ENCODE measurements around the gene PRB4.
"Not testable (repeated sequence)": the region's sequence is repeated elsewhere in the genome, so short reads cannot be mapped to it uniquely, and the experiment has no call there.

The PRB4 gene

GRCh38 chr12:11310336-11310735 lies at the start of gene PRB4:
Gene PRB4, minus strand, starts transcription at chr12:11310436. Its CDS starts 38 bp downstream, at chr12:11310398.
- TF ChIP-seq EZH2 (IDR thresholded peaks at IDR 0.05; ENCODE audit: borderline replicate concordance, low read length) = no peak
- no peak for TF ChIP-seq CTCF (IDR thresholded peaks at IDR 0.05; ENCODE audit: low read length)
- Histone ChIP-seq H3K4me2 (ENCODE audit: low read length) (no peak within 1 kb of the TSS), H2AFZ (ENCODE audit: low read length) (no peak within 1 kb of the TSS), H3K27ac (ENCODE audit: low read depth, low read length, poor library complexity, severe bottlenecking) (no peak within 1 kb of the TSS), H3K27me3 (ENCODE audit: insufficient read depth, low read length) (no peaks in the 10 kb centered on the region), H3K9me2 (ENCODE audit: low read depth, low read length) (no peaks in the 10 kb centered on the region), H3F3A (ENCODE audit: insufficient read depth, low read length) (no peaks in the 10 kb centered on the region), H3K36me3 (ENCODE audit: insufficient read depth, low read length) (no peaks in the 10 kb centered on the region), H3K9ac (ENCODE audit: low read length) (no peak within 1 kb of the TSS), H3K9me3 (ENCODE audit: low read length) (no peaks in the 10 kb centered on the region), H3K79me2 (ENCODE audit: insufficient read depth, low read length) (no peaks in the 10 kb centered on the region), H4K20me1 (ENCODE audit: insufficient read depth, low read length) (no peaks in the 10 kb centered on the region), H3K4me1 (ENCODE audit: insufficient read depth, low read length, severe bottlenecking) (no peaks in the 10 kb centered on the region), H3K4me3 (ENCODE audit: low read depth, low read length, poor library complexity, severe bottlenecking) (no peak within 1 kb of the TSS)

DNA sequence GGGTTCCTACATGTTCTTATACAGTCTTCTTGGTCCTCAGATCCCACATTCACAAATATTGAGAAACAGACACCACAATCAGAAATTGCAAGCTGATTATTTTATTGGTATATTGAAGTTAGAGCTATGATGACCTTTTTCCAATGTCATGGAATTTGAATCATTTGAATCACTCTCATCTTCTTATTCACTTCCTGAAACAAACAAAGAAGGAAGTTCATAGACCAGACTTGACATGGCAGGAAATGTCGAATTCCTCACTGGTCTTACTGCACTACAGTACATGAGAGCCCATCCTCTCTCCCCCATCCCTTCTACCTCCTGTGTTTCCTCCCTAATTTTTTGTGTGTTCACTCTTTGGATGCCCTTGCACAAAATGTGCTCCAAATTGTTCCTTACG lies 41.5 kb upstream of the PRB4 start:
- not testable (repeated sequence) for H3K4me3 ChIP-seq (ENCODE audit: low read depth, low read length, poor library complexity, severe bottlenecking); H4K20me1 ChIP-seq (ENCODE audit: insufficient read depth, low read length); H3K79me2 ChIP-seq (ENCODE audit: insufficient read depth, low read length); H3K9ac ChIP-seq (ENCODE audit: low read length); H3K4me2 ChIP-seq (ENCODE audit: low read length); H3F3A ChIP-seq (ENCODE audit: insufficient read depth, low read length); H3K36me3 ChIP-seq (ENCODE audit: insufficient read depth, low read length); H3K9me2 ChIP-seq (ENCODE audit: low read depth, low read length); H2AFZ ChIP-seq (ENCODE audit: low read length); H3K4me1 ChIP-seq (ENCODE audit: insufficient read depth, low read length, severe bottlenecking); H3K27me3 ChIP-seq (ENCODE audit: insufficient read depth, low read length); H3K9me3 ChIP-seq (ENCODE audit: low read length); H3K27ac ChIP-seq (ENCODE audit: low read depth, low read length, poor library complexity, severe bottlenecking)

DNA sequence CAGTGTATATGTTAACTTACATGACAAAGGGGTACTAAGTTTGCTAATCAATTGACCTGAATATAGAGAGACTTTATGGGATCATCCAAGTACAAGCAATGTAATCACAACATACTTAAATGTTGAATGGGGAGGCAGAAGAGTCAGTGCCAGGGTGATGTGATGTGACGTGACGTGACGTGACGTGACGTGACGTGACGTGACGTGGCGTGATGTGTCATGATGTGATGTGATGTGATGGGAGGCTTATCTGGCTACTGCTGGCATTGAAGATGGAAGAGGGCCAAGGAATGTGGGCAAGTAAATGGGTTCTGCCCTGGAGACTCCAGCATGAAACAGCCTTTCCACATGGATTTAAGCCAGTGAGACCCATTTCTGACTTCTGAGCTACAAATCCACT lies 38.2 kb upstream of the PRB4 start:
- Histone ChIP-seq H3K4me1 (ENCODE audit: insufficient read depth, low read length, severe bottlenecking) (no peaks in the 10 kb centered on the region), H3K9me2 (ENCODE audit: low read depth, low read length) (no peaks in the 10 kb centered on the region), H3K4me3 (ENCODE audit: low read depth, low read length, poor library complexity, severe bottlenecking) (no peak overlapping the region), H4K20me1 (ENCODE audit: insufficient read depth, low read length) (no peaks in the 10 kb centered on the region), H3K27ac (ENCODE audit: low read depth, low read length, poor library complexity, severe bottlenecking) (no peak overlapping the region), H3K79me2 (ENCODE audit: insufficient read depth, low read length) (no peaks in the 10 kb centered on the region), H2AFZ (ENCODE audit: low read length) (no peak overlapping the region), H3K36me3 (ENCODE audit: insufficient read depth, low read length) (no peaks in the 10 kb centered on the region), H3F3A (ENCODE audit: insufficient read depth, low read length) (no peaks in the 10 kb centered on the region), H3K9ac (ENCODE audit: low read length) (no peak overlapping the region), H3K9me3 (ENCODE audit: low read length) (no peaks in the 10 kb centered on the region), H3K27me3 (ENCODE audit: insufficient read depth, low read length) (no peaks in the 10 kb centered on the region), H3K4me2 (ENCODE audit: low read length) (no peak overlapping the region)
- TF ChIP-seq EZH2 (IDR thresholded peaks at IDR 0.05; ENCODE audit: borderline replicate concordance, low read length) (no peak), CTCF (IDR thresholded peaks at IDR 0.05; ENCODE audit: low read length) (no peak)

- H3K9me2 ChIP-seq (ENCODE audit: low read depth, low read length) = no peaks in the 10 kb centered on the region
- H2AFZ ChIP-seq (ENCODE audit: low read length) = no peak overlapping the region
- H3K4me2 ChIP-seq (ENCODE audit: low read length) = no peak overlapping the region
- H3F3A ChIP-seq (ENCODE audit: insufficient read depth, low read length) = no peaks in the 10 kb centered on the region
- no peak overlapping the region for H3K9ac ChIP-seq (ENCODE audit: low read length)
- TF ChIP-seq EZH2 (IDR thresholded peaks at IDR 0.05; ENCODE audit: borderline replicate concordance, low read length) = no peak
- peak; percentile 28; the same call in 1 of the 2 replicates for TF ChIP-seq CTCF (IDR thresholded peaks at IDR 0.05; ENCODE audit: low read length)
- H3K4me3 ChIP-seq (ENCODE audit: low read depth, low read length, poor library complexity, severe bottlenecking) = no peak overlapping the region
- H3K36me3 ChIP-seq (ENCODE audit: insufficient read depth, low read length) = no peaks in the 10 kb centered on the region
- no peak overlapping the region for H3K27ac ChIP-seq (ENCODE audit: low read depth, low read length, poor library complexity, severe bottlenecking)
- H4K20me1 ChIP-seq (ENCODE audit: insufficient read depth, low read length) = no peaks in the 10 kb centered on the region
- H3K27me3 ChIP-seq (ENCODE audit: insufficient read depth, low read length) = no peaks in the 10 kb centered on the region
- no peaks in the 10 kb centered on the region for H3K4me1 ChIP-seq (ENCODE audit: insufficient read depth, low read length, severe bottlenecking)
- H3K79me2 ChIP-seq (ENCODE audit: insufficient read depth, low read length) = no peaks in the 10 kb centered on the region
- no peaks in the 10 kb centered on the region for H3K9me3 ChIP-seq (ENCODE audit: low read length)
Observed at GRCh38 chr12:11347810-11348209, 37.6 kb upstream of the PRB4 start.

All from OCI-LY1 (cell line).